ENCODE data around the gene LRRC61. TPM values are rescaled to one million over a fixed set of nuclear protein-coding genes. Genes with fewer than 3 reads are reported as not detected.

LRRC61 gene
- polyA plus RNA-seq, 1 of the 3 experiments (the other 2 are of a cell fraction), result 0.99 TPM

DNA sequence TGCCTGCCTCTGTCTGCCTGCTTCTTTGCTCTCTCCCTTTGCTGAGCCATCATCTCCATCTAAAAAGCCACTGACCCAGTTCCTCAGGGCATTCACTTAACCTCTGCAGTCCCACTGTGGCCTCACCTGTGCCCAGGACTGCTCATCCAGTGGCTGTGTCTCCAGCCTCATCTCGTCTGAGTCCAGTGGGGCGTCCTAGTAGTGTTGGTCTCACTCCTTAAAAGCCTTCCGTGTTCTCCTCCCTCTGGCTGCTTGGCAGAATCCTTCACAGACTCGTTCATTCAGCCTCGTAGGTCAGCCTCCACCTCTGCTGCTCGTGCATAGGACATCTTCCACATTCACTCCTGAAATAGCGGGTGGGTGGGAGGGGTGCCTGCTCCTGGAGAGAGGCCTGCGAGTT lies 11.0 kb downstream of the LRRC61 start:
- POLR2A ChIA-PET, result no interaction called here
- H3K27ac ChIP-seq (ENCODE audit: low read depth in 2 of 2, low read length in 1 of 2), result no peak overlapping the region

DNA sequence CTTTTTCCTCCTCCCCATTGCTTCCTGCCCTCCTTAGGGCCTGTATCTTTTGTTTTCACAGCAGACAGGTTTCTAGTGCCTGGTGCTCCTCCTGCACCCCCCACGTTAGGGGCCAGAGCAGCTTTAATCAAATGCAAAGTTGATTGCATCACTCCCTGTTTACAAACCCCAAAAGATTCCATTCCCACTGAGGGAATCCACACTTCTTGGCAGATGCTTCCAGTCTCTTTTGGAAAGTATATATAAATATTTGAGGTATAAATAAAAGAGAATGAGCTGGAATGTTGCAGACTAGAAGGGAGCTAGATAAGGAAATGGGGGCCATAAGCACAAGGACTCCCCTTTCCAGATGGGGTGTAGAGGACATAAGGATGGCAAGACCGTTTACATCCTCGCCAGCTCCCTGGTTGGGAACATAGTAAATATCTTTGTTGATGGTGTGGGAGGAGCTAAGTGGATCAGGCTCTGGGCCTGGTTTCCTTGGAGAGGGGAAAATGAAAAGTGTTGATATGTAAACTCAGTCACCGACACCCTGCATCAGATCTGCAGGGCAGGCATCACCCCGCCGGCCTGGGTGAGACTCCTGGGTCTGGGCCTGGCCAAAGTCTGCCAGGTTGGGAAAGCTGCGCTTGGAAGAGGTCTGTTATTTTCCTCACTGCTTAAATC lies 12.1 kb downstream of the LRRC61 start:
- no peak overlapping the region for H3K9ac ChIP-seq
- H3K9me3 ChIP-seq, result no peaks in the 10 kb centered on the region
- POLR2A ChIA-PET, result interaction anchor here (1.0 to 1.1 kb wide), 2 partner anchors 11 to 33 kb away, joined by 4 read pairs; partner anchors contain the start of genes ACTR3C, LRRC61 and REPIN1
- TF ChIP-seq, protein P1, sequence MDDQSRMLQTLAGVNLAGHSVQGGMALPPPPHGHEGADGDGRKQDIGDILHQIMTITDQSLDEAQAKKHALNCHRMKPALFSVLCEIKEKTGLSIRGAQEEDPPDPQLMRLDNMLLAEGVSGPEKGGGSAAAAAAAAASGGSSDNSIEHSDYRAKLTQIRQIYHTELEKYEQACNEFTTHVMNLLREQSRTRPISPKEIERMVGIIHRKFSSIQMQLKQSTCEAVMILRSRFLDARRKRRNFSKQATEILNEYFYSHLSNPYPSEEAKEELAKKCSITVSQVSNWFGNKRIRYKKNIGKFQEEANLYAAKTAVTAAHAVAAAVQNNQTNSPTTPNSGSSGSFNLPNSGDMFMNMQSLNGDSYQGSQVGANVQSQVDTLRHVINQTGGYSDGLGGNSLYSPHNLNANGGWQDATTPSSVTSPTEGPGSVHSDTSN (IDR thresholded peaks at IDR 0.05), result no peak
- TF ChIP-seq SMC3 (IDR thresholded peaks at IDR 0.05; ENCODE audit: low read depth, low read length) (no peak), MEF2A (IDR thresholded peaks at IDR 0.05; ENCODE audit: borderline replicate concordance, low read depth) (no peak), TEAD4 (IDR thresholded peaks at IDR 0.05; ENCODE audit: borderline replicate concordance, insufficient read depth) (no peak), FOSL2 (IDR thresholded peaks at IDR 0.05; ENCODE audit: borderline replicate concordance, low read depth) (no peak), FOXJ3 (CRISPR knock-in tag; IDR thresholded peaks at IDR 0.05) (no peak), POLR2AphosphoS5 (IDR thresholded peaks at IDR 0.05; ENCODE audit: low read depth, low read length) (no peak), RFX5 (IDR thresholded peaks at IDR 0.05; ENCODE audit: low read length) (no peak), TAF1 (IDR thresholded peaks at IDR 0.05; ENCODE audit: borderline replicate concordance, low read depth, low read length) (no peak)
- TF ChIP-seq, protein P2, sequence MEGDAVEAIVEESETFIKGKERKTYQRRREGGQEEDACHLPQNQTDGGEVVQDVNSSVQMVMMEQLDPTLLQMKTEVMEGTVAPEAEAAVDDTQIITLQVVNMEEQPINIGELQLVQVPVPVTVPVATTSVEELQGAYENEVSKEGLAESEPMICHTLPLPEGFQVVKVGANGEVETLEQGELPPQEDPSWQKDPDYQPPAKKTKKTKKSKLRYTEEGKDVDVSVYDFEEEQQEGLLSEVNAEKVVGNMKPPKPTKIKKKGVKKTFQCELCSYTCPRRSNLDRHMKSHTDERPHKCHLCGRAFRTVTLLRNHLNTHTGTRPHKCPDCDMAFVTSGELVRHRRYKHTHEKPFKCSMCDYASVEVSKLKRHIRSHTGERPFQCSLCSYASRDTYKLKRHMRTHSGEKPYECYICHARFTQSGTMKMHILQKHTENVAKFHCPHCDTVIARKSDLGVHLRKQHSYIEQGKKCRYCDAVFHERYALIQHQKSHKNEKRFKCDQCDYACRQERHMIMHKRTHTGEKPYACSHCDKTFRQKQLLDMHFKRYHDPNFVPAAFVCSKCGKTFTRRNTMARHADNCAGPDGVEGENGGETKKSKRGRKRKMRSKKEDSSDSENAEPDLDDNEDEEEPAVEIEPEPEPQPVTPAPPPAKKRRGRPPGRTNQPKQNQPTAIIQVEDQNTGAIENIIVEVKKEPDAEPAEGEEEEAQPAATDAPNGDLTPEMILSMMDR (IDR thresholded peaks at IDR 0.05), result no peak
- TF ChIP-seq, protein P3, sequence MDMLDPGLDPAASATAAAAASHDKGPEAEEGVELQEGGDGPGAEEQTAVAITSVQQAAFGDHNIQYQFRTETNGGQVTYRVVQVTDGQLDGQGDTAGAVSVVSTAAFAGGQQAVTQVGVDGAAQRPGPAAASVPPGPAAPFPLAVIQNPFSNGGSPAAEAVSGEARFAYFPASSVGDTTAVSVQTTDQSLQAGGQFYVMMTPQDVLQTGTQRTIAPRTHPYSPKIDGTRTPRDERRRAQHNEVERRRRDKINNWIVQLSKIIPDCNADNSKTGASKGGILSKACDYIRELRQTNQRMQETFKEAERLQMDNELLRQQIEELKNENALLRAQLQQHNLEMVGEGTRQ (IDR thresholded peaks at IDR 0.05; ENCODE audit: borderline replicate concordance, low read depth, low read length), result no peak

More for the DNA sequence above, 11.0 kb downstream of the LRRC61 start:
- no peak for DNase-seq
- Histone ChIP-seq H4K20me1 (ENCODE audit: insufficient read depth) (no peaks in the 10 kb centered on the region), H3K9me2 (no peaks in the 10 kb centered on the region), H3K4me2 (no peak overlapping the region), H3F3A (replicated peaks; ENCODE audit: insufficient read depth) (no peaks in the 10 kb centered on the region), H3K27me3 (ENCODE audit: insufficient read depth) (no peaks in the 10 kb centered on the region), H3K79me2 (ENCODE audit: insufficient read depth) (no peaks in the 10 kb centered on the region), H3K9me3 (no peaks in the 10 kb centered on the region), H3K4me3 (ENCODE audit: low read depth in 2 of 2, low read length in 1 of 2) (no peak overlapping the region), H2AFZ (ENCODE audit: low read depth) (no peak overlapping the region), H3K36me3 (replicated peaks in 1 of 2; ENCODE audit: control insufficient read depth in 1 of 2, insufficient read depth in 2 of 2, low read length in 1 of 2) (no peaks in the 10 kb centered on the region), H3K9ac (no peak overlapping the region), H3K4me1 (ENCODE audit: control insufficient read depth in 1 of 2, insufficient read depth in 2 of 2, low read depth in 1 of 2, low read length in 1 of 2) (no peaks in the 10 kb centered on the region; a peak in 1 of 4 replicates)
- 48% methylated on average over 8 of the region's 8 CpGs for WGBS (ENCODE audit: low lambda C conversion rate)
- CTCF ChIA-PET, result interaction anchor here (1.3 to 1.5 kb wide), 2 partner anchors 11 to 115 kb away, joined by 4 to 6 read pairs; no protein-coding TSS in a partner anchor
- no peak for TF ChIP-seq FOXM1 (IDR thresholded peaks at IDR 0.05; ENCODE audit: low read depth)
- TF ChIP-seq TAF1 (IDR thresholded peaks at IDR 0.05; ENCODE audit: borderline replicate concordance, low read depth, low read length), result no peak
- TF ChIP-seq GATA2 (CRISPR knock-in tag; IDR thresholded peaks at IDR 0.05), result no peak
- TF ChIP-seq, protein P3 (IDR thresholded peaks at IDR 0.05; ENCODE audit: borderline replicate concordance, low read depth, low read length), result no peak
- TF ChIP-seq, protein P4, sequence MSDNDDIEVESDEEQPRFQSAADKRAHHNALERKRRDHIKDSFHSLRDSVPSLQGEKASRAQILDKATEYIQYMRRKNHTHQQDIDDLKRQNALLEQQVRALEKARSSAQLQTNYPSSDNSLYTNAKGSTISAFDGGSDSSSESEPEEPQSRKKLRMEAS (IDR thresholded peaks at IDR 0.05; ENCODE audit: low read depth), result no peak
- no peak for TF ChIP-seq SMC3 (IDR thresholded peaks at IDR 0.05; ENCODE audit: low read depth, low read length)
- no peak for TF ChIP-seq RFX5 (IDR thresholded peaks at IDR 0.05; ENCODE audit: low read length)
- TF ChIP-seq TEAD4 (IDR thresholded peaks at IDR 0.05; ENCODE audit: borderline replicate concordance, insufficient read depth), result no peak
- TF ChIP-seq, protein P5, sequence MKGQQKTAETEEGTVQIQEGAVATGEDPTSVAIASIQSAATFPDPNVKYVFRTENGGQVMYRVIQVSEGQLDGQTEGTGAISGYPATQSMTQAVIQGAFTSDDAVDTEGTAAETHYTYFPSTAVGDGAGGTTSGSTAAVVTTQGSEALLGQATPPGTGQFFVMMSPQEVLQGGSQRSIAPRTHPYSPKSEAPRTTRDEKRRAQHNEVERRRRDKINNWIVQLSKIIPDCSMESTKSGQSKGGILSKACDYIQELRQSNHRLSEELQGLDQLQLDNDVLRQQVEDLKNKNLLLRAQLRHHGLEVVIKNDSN (IDR thresholded peaks at IDR 0.05; ENCODE audit: borderline replicate concordance, low read depth), result no peak
- no peak for TF ChIP-seq TCF12 (IDR thresholded peaks at IDR 0.05)
- TF ChIP-seq EP300 (IDR thresholded peaks at IDR 0.05; ENCODE audit: borderline replicate concordance in 1 of 2, low read depth in 1 of 2, low read length in 1 of 2), result no peak
- TF ChIP-seq RCOR1 (IDR thresholded peaks at IDR 0.05; ENCODE audit: low read length), result no peak
- TF ChIP-seq, protein P1 (IDR thresholded peaks at IDR 0.05), result no peak

More for the DNA sequence above, 12.1 kb downstream of the LRRC61 start:
- Histone ChIP-seq H3F3A (replicated peaks; ENCODE audit: insufficient read depth) (no peaks in the 10 kb centered on the region), H3K9me2 (no peaks in the 10 kb centered on the region), H3K4me1 (ENCODE audit: control insufficient read depth in 1 of 2, insufficient read depth in 2 of 2, low read depth in 1 of 2, low read length in 1 of 2) (no peaks in the 10 kb centered on the region; a peak in 1 of 4 replicates), H3K4me3 (ENCODE audit: low read depth in 2 of 2, low read length in 1 of 2) (no peak overlapping the region), H3K27me3 (ENCODE audit: insufficient read depth) (no peaks in the 10 kb centered on the region), H2AFZ (ENCODE audit: low read depth) (no peak overlapping the region), H3K27ac (ENCODE audit: low read depth in 2 of 2, low read length in 1 of 2) (no peak overlapping the region), H3K79me2 (ENCODE audit: insufficient read depth) (no peaks in the 10 kb centered on the region), H4K20me1 (ENCODE audit: insufficient read depth) (no peaks in the 10 kb centered on the region), H3K36me3 (replicated peaks in 1 of 2; ENCODE audit: control insufficient read depth in 1 of 2, insufficient read depth in 2 of 2, low read length in 1 of 2) (no peaks in the 10 kb centered on the region), H3K4me2 (no peak overlapping the region)
- CTCF ChIA-PET, result interaction anchor here (0.6 to 1.5 kb wide), 4 partner anchors 10 to 235 kb away, joined by 3 to 6 read pairs (median 4); no protein-coding TSS in a partner anchor
- DNase-seq, result no peak
- WGBS (ENCODE audit: low lambda C conversion rate), result 85% methylated on average over 7 of the region's 7 CpGs
